HG03103 (cell line): ENCODE results near the gene CSNK1D.
"Not testable (repeated sequence)": the region's sequence is repeated elsewhere in the genome, so short reads cannot be mapped to it uniquely, and the experiment has no call there.

ENCODE experiments used
- ATAC-seq: cut with Tn5 transposase; IDR thresholded peaks from one replicate; pipeline ENCODE4 v1.9.1; 2021; ENCODE audit warnings: low read depth; ENCODE audit not compliant: unreplicated experiment

CSNK1D gene

DNA sequence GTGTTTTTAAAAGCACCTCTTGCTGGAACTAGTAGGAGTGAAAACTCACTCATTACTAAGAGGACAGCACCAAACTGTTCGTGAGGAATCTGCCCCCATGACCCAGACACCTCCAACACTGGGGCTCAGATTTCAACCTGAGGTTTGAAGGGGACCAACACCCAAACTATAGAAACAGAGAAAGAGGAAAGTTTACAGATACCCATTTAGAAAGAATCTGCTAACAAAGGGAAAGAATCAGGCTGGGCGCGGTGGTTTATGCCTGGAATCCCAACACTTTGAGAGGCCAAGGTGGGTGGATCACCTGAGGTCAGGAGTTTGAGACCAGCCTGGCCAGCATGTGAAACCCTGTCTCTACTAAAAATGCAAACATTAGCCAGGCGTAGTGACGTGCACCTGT lies 3.4 kb upstream of the CSNK1D start:
- ATAC-seq = no peak

DNA sequence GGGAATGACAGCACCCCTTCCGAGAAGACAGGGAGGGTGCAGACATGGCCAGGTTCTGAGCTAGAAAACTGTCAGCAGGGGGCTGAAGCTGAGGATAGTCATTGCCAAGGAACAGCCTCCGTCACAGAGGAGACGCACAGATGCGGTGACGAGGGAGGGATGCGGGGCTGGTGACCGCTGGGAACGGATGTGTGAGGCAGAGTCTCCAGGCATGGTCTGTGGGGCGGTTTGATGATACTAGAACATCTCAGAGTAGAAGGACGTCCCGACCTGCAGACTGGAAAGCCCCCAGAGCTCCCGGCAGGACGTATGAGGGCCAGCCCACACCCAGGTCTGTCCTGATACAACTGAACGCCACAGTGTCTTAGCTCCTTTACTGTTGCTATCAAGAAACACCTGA lies 1.8 kb upstream of the CSNK1D start:
- ATAC-seq = no peak

DNA sequence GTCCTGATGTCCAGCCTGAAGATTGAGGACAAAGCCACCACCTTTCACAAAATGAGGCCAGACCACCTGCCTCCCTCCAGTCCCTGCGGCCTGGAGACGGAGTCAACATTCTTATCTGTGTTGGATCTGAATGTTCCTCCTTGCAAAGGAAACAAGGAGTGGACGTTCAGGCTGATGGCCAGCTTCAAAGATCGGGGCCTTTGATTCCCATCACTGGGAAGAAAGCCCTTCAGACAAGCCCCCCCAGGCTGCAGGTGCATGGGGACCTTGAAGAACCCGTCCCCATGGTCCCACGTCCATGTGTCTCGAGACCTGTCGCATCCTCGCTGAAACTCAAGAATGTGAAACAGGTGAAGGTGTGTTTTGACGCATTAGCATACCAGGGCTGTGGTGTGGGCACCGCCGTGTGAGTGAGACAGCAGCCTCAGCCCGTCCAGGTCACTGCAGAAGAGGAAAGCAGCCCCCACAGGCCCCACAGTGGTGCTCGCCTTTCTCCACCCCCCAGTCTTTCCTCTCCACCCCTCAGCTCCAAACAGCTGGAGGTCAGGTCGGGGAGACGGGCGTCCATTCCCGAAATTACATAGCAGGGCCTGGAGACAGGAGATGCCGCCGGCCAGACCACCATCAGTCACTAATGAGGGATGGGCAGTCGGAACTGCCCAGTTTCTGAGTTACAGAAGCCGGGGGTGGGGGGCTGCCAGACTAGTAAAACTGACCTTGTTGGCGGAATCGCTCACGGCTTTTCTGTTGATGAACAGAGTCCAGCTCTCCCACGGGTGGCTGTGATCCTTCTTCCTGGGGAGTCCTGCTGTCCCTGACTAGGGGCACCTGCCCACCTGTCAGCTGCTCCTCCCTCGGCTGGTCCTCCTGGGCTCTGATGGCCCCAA lies 877 bp upstream of the CSNK1D start:
- no peak for ATAC-seq

DNA sequence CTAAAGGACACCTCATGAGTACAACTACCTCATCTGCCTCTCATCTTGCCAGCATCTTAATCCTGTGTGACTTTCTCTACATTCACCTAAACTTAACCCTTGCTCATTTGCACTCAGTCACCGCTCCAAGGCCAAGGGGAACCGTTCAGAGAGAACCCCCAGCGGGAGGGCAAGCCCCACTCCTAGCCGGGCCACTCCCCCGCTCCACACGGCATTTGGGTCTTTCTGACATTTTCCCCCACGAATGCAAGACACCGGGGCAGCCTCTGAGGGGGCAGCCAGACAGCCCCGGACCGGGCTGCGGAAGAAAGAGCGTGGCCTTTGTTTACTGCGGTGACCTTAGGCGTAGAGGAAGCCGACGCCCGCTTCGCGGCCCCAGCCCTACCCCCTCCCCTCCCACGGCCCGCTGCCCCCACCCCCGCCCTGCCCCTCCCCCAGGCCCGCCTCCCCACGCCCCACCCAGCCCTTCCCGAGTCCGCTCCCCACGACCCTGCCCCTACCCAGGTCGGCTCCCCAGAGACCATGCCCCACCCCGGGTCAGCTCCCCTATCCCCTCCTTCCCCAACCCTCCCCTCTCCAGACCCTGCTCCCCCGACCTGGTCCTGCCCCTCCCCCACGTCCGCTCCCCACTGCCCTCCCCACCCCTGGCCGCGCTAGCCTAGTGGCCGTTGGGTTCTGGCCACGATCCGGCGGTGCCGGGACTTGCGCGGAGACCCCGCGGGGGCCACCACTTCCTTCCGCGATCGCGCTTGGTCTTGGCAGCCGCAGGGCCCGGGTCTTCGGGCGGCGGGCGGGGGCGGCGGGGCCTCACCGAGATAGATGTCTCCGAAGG lies 789 bp downstream of the CSNK1D start:
- peak; percentile 12 for ATAC-seq

DNA sequence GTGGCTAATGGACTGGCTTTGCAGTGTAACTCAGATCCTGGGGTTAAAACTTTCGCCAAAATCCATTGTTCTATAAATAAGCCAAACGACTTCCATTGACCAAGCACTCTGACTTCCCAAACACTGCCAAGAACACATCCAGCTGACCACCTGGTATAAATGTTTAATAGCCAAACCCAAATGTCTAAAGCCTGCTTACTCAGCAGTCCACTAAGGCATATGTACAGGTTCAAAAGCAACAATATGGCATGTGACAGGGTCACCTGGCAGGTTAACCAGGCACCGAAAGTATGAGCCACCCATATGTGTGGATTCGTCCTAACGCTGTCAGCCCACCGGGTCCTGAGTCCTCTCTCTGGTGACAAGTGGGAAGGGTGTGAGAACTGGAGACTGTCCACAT lies 2.1 kb downstream of the CSNK1D start:
- ATAC-seq = no peak

DNA sequence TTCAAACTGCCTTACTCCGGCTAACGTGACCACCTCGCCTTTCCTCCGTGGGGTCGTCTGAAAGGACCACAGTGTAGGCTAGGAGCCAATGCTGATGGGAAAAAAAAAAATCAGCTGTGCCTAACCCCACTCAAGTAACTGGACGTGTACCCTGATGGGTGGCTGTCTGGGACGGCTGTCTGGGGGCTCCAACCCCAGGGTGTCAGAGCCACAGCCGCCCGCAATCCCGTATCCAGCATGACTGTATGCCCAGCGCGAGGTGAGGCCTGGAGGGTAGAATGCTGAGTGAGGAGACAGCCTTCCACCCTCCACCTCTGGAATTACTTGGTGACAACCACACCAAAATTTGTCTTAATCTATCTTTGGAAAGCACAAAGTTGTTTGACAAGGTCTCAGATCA lies 2.8 kb downstream of the CSNK1D start:
- ATAC-seq = no peak

DNA sequence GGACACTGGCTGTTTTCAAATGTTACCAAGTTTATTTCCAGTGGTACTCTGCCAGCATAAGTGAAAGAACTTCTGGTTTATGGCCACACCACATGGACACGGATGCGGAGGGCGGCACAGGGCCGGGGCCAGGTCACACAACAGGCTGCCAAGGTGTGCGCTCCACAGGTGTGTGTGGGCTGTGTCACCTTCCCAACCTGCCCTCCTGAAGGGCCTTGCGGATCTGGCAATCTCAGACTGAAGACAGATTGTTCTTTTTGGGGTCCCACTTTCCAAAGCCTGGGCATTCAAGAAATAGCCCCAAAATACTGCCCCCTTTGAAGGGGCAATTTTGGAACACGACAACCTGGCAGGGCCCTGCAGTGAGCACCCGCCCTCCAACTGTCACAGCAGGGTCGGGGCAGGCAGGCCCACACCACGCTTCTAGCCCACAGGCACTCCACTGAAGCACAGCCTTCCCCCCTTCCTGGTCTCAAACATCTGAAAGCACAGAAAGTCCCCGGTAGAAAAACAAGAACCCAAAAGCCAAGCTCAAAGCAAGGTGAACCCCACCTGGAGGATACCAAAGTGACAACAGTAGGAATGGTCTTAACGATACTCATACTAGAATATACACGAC lies 3.5 kb downstream of the CSNK1D start:
- ATAC-seq = no peak

DNA sequence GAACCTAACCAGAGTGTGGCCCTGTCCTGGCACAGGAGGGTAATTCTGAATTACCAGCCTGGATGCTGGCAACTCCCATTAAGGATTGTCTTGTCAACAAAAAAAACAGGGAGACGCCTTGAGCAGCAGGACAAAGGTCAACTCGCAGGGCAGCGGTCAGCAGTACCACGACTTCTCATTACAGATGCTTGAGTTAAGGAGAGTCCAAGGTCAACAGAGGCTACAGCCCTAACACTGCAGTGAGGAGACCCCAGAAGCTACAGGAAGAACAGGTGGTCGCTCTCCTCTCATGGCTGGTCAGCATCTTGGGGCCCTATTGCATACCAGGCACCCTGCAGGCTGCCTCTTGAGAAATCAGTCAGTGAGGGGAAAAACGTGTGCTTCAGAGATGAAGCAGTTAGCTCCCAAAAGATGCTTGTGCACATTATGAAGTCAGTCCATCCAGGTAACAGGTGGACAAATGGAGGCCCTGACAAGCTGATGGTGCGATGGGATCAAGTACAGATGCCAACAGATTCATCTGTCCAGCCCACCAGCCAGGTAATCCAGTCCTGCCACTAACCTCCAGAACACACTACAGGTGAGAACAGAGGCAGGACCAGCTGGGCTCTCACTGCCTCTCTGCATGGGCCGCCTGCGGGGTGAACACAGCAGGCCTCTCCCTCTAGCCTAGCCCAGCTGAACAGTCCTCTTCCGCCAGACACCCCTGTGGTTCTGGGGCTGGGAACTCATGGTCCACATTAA lies 4.2 kb downstream of the CSNK1D start:
- no peak for ATAC-seq

DNA sequence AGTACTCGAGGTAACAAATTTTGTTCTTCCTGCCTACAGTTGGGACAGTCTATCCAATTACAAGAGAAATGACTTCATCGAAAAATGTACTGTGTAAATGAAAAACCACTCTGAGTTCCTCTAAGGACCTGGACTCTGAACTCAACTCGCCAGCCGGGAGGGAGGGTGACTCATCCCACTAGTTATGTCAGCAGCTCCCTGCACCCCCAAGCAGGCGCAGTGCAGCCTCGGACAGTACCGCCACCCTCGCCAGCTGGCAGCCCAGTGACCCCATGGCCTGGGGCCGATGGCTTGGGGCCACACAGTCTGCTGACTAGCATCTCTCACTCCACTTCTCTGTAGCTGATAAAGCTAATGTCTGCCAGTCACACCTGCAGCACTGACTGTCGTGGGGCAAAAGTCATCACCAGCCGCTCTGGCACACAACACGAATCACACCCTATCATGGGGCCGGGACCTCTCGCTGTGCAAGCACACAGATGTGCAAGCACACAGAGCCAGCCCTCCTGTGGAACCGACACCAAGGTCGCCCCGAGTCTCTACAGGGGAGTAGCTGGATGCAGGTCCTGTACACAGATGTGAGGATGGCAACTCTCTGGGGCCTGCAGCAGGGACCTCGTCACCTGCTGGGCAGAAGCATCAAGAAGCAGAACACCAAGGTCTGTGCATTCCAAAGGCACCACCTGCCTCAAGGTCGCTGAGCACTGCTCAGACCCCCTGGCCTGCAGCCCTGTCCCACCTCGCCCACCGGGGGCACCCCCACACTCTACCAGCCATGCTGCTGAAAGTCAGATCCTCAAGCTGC lies 5.7 kb downstream of the CSNK1D start:
- no peak for ATAC-seq

DNA sequence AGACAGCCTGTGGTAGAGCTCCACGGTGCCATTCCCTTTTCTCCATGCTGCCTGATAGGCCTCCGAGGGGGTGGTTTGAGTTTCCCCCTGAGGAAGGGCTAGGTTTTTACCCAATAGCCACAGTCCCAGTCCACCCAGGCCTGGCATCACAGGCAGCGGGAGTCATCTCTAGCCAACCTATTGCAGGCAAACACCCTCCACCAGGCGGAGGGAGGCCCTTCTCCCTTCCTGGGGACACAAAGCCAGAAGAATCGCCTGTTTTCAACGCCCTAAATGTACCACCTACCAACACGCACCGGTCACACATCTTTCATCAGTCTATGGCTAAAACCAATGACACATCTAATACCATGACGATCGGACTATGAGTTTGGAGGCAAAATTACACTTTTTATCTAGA lies 7.4 kb downstream of the CSNK1D start:
- no peak for ATAC-seq

DNA sequence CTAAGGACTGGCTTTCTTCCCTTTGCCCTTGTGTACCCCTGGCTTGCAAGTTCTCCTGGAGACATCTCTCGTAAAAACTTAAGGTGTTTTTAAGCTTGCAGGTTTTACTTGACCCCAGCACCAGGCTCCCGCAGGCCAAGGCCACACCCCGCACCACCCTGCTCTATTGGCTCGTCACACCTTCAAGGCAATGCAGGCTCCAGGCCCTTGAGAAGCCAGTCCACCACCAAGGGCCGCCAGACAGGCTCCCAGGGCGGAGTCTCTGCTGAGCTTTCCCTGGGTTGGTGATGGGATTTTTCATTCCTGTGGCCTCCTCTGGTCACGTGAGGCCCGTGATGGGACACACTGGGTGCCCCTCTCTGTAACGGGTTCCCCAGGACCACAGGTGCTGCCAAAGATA lies 9.9 kb downstream of the CSNK1D start:
- no peak for ATAC-seq

DNA sequence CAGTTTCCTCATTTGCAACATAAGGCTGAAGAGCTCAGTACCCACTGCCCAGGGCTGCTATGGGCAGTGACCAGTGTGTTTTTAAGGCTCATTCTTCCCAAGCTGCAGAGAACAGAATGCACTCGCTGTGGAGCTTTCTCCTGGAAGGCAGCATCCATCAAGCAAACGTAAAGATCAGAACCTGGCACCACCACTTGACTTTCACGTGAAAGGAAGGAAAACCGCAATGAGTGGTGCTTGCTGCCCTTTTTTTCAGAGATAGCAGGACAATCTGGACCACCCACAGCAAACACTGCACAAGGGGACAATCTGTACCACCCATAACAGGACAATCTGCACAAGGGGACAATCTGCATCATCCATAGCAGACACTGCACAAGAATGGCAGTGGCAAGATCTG lies 11.2 kb downstream of the CSNK1D start:
- ATAC-seq = no peak

DNA sequence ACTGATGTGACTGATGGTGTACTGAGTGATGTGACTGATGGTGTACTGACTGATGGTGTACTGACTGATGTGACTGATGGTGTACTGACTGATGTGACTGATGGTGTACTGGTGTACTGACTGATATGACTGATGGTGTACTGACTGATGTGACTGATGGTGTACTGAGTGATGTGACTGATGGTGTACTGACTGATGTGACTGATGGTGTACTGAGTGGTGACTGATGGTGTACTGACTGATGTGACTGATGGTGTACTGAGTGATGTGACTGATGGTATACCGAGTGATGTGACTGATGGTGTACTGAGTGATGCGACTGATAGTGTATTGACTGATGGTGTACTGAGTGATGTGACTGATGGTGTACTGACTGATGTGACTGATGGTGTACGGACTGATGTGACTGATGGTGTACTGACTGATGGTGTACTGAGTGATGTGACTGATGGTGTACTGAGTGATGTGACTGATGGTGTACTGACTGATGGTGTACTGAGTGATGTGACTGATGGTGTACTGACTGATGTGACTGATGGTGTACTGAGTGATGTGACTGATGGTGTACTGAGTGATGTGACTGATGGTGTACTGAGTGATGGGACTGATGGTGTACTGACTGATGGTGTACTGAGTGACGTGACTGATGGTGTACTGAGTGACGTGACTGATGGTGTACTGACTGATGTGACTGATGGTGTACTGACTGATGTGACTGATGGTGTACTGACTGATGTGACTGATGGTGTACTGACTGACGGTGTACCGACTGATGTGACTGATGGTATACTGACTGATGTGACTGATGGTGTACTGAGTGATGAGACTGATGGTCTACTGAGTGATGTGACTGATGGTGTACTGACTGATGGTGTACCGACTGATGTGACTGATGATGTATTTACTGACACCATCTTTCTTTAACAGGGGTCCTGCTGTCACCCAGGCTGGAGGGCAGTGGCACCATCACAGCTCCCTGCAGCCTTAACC lies 13.2 kb downstream of the CSNK1D start:
- not testable (repeated sequence) for ATAC-seq

DNA sequence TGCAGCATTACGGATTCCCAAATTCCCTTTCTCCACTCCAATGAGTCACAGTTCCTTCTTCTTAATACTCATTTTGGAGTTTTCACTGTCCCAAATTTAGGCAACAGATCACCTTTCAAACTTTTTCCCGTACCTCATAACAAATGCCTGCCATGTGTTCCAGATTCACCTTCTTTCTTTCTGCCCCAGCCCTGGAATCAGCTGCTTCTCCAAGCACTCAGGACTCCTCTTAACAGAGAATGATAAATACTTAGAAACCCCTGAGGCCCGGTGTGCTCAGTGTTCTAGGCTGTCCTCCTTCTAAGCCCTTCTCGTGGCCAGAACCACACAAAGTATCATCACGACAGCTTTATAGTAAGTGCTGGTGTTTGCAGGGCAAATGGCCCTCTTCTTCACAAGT lies 14.9 kb downstream of the CSNK1D start:
- no peak for ATAC-seq

DNA sequence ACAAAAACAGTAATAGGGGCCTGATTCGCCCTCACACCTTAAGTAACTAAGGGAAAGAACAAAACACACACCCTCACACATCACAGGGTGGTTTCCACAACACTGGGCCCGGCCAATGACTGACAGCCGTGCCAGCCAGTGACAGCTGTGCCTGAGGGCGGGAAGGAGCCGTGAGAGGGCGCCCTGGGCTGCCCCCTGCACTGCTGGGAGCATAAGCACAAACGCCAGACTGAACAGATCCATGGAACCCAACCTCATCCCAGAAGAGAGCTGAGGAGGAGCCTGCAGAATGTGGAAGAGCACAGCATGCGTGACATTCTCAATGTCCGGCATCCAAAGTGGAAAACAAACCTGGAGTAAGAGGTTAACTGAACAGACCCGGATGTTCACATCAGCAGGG lies 16.0 kb downstream of the CSNK1D start:
- ATAC-seq = no peak

DNA sequence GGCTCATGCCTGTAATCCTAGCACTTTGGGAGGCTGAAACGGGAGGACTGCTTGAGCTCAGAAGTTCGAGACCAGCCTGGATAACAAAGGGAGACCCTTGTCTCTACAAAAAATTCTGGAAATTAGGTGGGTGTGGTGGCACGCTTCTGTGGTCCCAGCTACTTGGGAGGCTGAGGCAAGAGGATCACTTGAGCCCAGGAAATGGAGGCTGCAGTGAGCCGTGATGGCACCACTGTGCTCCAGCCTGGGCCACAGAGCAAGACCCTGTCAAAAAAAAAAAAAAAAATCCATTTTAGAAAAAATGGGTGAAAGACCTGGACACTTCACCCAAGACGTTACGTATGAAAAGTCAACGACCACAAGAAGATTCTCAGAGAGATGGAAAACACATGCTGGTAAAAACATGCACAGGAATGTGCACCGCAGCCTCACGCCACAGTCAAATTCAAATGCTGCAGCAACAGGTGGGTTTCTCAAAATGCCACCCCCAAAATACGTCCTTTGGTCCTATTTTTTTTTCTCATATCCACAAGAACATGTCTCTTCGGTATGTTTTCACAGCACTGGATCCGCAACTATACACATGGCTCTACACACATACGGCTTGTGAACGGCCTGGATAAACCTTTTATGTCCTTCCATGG lies 17.1 kb downstream of the CSNK1D start:
- no peak for ATAC-seq

DNA sequence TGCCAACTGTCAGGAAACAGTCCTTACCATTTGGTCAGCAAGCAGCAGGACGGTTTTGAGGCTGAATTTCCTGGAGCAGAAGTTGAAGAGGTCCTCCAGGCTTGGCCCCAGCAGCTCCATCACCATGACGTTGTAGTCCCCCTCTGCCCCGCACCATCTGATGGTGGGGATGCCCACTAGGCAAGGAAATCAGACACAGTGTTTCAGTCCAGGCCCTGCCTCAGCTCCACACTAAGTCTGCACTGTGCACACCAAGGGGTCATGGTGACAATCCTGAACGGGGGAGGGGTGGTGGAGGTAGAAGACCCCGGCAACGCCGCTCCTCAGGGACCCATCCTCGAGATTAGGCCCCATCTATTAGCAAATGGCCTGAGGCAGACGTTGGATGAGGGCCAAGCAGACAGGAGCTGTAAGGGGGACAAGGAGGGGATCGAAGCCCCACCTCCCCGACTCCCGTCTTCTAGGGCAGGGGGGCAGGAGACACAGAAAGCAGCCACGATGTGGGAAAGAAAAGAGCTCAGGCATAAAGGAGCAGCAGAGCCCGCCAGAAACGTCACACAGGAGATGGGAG lies 18.0 kb downstream of the CSNK1D start:
- ATAC-seq = no peak

DNA sequence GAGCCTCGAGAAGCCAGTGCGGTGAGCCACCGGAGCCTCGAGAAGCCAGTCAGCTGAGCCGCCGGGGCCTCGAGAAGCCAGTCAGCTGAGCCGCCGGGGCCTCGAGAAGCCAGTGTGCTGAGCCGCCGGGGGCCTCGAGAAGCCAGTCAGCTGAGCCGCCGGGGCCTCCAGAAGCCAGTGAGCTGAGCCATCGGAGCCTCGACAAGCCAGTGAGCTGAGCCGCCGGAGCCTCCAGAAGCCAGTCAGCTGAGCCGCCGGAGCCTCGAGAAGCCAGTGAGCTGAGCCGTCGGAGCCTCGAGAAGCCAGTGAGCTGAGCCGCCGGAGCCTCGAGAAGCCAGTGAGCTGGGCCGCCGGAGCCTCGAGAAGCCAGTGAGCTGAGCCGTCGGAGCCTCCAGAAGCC lies 18.8 kb downstream of the CSNK1D start:
- ATAC-seq = not testable (repeated sequence)
